ENCODE data around the gene KIF17.

KIF17 gene

GRCh38 chr1:20657024-20657423 is 60.8 kb downstream of the KIF17 start:
- no peak for DNase-seq

DNA sequence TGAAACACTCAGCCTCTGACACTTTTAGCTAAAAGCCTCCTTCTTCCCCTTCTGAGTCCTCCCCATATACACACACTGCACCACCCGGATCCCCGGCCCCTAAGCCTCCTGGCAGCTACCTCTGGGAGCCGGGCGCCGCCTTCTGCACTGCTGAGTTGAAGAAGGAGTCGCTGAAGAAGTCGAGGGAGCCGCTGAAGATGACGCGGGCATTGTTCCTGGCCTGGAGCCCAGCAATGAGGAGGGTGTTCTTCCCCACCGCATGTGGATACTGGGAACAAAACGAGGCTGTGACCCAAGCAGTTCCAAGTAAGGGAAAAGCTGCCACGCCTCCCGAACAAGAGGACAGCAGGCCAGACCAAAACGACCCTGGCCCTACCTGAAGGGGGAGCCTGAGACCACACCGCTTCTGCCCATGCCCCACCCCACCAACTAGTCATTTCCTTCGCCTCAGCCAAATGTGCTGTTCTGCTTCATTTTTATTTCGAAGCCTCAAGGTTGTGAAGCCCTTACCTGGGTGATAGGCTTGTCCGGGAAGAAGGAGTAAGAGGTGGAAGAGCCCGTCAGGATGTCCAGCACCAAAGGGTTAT is 63.6 kb downstream of the KIF17 start:
- no peak for DNase-seq

GRCh38 chr1:20652300-20652699 is 65.5 kb downstream of the KIF17 start:
- no peak for DNase-seq

- DNase-seq: no peak
Measured at GRCh38 chr1:20648946-20649345, 68.9 kb downstream of the KIF17 start.

GRCh38 chr1:20648438-20648837 is 69.4 kb downstream of the KIF17 start:
- no peak for DNase-seq

DNA sequence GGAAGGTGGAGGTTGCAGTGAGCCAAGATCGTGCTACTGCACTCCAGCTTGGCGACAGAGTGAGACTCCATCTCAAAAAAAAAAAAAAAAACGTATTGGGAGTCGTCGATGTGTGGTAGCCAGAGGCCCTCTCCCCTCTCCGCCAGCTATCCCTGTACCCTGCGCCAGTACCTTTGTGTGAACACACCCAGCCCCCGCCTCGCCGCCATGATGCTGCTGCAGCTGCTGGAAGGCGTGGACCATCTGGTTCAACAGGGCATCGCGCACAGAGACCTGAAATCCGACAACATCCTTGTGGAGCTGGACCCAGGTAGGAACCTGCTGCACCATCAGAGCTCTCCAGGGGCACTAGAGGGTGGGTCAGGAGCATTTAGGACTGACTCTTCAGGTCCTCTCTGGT is 72.4 kb downstream of the KIF17 start:
- no peak for DNase-seq

GRCh38 chr1:20644416-20644815 is 73.4 kb downstream of the KIF17 start:
- DNase-seq: no peak

DNA sequence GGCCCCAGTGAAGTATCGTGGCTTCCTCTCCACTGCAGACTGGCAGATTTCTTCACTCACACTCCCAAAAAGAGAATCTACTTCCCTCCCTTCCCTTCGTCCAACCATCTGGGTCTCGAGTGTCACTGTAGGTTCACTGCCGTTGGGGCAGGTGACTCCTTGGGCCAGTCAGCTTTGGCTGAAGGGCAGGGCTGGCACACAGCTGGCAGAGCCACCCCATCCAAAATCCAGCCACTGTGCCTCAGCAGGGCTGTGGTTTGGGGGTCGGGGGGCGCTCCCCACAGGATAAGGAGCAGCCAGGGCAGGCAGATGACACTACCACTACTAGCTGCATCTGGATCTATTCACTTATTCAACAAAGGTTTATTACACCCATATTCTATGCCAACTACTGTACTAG is 74.7 kb downstream of the KIF17 start:
- no peak for DNase-seq

GRCh38 chr1:20641975-20642374 is 75.8 kb downstream of the KIF17 start:
- DNase-seq: no peak

DNA sequence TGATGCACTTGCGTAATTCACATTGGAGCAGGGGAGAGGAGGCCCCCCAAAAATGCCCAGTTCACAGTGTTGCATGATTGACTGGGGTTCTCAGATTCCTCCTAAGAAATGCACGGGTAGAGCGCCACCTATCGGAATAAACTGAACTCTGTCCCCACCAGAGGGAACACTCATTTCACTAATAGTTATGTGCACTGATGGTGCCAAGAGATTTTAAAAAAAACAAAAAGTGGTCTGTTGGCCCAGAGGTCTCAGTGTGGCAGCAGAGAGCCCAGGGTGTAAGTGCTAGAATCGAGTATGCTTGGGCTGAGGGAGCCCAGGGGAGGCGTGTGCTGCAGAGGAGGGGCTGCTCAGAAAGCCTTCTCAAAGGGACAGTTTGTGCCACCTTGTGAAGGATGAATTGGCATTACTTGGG is 77.6 kb downstream of the KIF17 start:
- peak; percentile 27 to 90 for DNase-seq

DNA sequence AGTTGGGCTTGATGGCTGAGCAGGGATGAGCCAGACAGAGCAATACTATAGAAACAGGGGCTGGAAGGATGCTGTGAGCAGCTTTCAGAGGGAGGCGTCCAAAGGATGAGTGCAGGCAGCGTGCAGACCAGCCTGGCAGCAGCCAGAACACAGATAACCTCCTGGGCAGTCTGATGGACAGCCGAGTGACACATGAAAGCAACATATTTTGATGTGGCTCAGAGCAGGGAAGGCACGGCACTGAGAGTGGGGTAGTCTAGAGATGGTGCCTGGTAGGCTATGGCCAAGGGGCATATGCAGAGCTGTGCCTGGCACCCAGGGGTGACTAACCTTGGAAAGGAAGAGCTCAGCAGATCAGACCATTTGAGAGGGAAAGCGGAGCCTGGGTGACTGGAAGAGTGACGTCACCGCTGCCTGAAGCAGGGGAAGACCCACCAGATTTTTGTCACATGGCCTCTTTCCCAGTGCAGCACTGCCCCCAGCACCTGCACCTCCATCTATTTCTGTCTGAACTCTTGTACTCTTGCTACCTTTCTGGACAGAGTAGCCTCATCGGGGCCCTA is 80.9 kb downstream of the KIF17 start:
- no peak for DNase-seq

DNA sequence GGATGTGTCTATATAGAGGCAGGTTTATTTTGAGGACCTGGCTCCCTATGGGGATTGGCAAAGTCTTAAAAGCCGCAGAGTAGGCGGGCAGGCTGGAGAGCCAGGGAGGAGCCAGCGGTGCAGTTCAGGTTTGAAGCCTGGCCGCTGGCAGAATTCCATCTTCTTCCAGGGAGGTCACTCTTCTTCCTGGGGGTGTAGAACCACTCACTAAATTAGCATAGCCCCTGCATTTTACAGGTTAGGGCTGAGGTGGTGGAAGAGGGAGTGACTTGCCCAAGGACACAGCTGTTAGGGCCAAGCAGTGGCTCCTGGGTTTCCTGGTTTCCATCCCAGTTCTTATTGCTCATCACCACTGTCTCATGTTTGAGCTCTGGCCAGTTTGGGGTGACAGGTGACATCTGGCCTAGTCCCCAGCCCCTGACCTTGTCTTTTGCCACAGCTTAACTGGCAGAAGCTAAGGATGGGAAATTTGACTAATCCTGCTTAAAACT is 83.2 kb downstream of the KIF17 start:
- DNase-seq: peak; percentile 10 to 11

DNA sequence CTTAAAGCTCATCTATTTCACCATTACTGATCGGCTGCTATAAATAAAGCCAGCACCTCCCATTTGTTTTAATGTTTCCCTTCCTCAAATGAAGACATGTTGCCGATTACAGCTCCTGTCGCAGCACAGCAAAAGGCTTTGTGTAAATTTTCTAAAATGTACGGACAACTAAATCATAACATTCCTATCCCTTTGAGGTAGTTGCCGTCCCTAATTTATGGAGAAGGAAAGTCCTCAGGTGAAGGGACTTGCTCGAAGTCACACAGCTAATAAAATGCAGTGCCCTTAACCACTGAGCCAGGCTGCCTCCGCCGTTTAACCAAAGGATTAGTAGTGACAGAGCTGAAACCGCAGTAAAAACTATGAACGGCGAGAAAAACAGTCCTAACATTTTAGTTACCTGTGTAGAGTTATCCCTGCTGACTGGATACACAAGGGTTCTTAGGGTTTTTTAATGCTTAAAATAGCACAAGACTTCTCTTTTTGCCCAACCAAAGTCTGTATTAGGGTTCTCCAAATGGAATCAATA is 83.7 kb downstream of the KIF17 start:
- DNase-seq: peak in 1 of 2 donors; percentile 19

DNA sequence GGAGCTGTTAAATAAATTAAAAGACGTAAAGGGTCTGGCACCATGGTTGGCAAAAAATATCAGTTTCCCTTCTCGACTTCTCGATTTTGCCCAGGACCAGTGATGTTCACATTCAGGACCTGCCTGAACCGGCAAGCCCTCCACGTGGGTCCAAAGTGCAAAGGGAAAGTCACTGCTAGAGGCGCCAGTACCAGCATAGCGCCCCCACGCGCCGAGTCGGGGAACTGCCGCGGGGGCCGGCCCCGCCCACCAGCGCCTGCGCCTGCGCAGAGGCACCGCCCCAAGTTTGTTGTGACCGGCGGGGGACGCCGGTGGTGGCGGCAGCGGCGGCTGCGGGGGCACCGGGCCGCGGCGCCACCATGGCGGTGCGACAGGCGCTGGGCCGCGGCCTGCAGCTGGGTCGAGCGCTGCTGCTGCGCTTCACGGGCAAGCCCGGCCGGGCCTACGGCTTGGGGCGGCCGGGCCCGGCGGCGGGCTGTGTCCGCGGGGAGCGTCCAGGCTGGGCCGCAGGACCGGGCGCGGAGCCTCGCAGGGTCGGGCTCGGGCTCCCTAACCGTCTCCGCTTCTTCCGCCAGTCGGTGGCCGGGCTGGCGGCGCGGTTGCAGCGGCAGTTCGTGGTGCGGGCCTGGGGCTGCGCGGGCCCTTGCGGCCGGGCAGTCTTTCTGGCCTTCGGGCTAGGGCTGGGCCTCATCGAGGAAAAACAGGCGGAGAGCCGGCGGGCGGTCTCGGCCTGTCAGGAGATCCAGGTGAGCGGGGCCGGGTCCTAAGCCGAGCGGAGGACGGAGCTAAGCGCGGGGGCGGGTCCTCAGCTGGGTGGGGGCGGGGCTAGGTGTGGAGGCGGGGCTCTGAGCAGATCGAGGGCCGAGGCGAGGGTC is 84.4 kb downstream of the KIF17 start, which contains the start of gene PINK1:
PINK1 (plus strand) TSS at position 269 of the 875 bp plus-strand sequence; CDS start at position 360, 91 bp downstream.
- DNase-seq: peak; percentile 73 to 94

DNA sequence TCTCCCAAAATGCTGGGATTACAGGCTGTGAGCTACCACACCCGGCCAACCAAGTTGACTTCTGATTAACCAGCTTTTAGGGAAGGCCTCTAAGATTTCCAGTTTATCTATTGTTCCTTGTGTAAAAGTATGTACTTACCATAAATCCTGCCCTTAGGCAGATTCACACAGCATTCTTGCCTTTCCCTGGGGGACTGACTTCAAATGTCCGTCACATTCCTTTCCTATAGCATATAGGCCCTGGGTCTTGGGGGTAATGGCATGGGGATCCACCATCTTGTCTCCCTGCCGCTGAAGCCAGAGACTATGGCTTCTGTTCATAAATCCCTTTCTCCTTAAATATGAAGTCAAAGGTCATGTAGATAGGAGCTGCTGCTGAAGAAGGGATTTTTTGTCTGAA is 85.4 kb downstream of the KIF17 start:
- no peak for DNase-seq

- DNase-seq: no peak
Measured at GRCh38 chr1:20630729-20631128, 87.1 kb downstream of the KIF17 start.

DNA sequence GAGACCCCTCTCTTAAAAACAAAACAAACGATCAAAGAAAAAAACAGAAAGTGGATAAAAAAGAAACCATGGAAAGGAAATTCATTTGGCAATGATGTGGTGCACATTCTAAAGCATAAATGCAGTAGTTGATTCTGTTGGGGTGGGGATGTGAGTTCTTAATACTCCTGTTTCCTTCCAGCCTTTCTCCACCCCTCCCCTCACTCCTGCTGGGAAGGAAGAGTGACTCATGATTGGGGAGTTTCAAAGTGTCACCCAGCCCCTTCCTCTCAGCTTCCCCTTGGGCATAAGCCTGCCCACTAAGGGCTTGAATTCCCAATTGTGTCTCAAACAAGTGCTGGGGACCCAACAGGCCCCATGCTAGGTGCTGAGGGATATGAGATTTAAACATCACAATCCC is 91.3 kb downstream of the KIF17 start:
- DNase-seq: no peak

GRCh38 chr1:20626098-20626427 is 91.7 kb downstream of the KIF17 start:
- DNase-seq: no peak

GRCh38 chr1:20625176-20626097 is 92.4 kb downstream of the KIF17 start:
- no peak for DNase-seq

- DNase-seq: no peak
Measured at GRCh38 chr1:20624709-20625108, 93.1 kb downstream of the KIF17 start.

DNA sequence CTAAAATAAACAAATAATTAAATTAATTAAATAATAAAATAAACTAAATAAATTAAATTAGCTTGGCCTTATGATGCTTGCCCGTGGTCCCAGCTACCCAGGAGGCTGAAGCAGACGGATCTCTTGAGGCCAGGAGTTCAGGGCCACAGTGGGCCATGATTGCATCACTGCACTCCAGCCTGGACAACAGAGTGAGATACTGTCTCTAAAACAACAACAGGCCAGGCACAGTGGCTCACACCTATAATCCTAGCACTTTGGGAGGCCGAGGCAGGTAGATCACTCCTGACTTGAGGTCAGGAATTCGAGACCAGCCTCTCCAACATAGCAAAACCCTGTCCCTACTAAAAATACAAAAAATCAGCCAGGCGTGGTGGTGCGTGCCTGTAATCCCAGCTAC is 96.8 kb downstream of the KIF17 start:
- no peak for DNase-seq

GRCh38 chr1:20619999-20620398 is 97.8 kb downstream of the KIF17 start:
- DNase-seq: no peak

- DNase-seq: no peak
Measured at GRCh38 chr1:20618550-20618949, 99.3 kb downstream of the KIF17 start.

All from inflammatory macrophage treated with lipopolysaccharide for 1 hour (primary cell).